Fibroblast of pulmonary artery (primary cell): Measurements from ENCODE around the gene CAMKK2.
"Not testable (repeated sequence)": the region's sequence is repeated elsewhere in the genome, so short reads cannot be mapped to it uniquely, and the experiment has no call there.

Experiments
- DNase-seq: peaks from one replicate; pipeline ENCODE4 v3.0.0-alpha.2; 2010; ENCODE audit warnings: low read depth
- H3K4me3 ChIP-seq: replicated peaks from 2 replicates; pipeline ENCODE4 v1.5.1; 2011; ENCODE audit warnings: low read depth, mild to moderate bottlenecking, control low read depth, low read length, moderate library complexity
- CTCF ChIP-seq: IDR thresholded peaks from 2 replicates; pipeline ENCODE4 v1.5.1; 2011; ENCODE audit warnings: mild to moderate bottlenecking, control low read depth, low read length, inconsistent platforms; ENCODE audit errors: missing control alignments

Gene CAMKK2

GRCh38 chr12:121283841-121284240, 12.7 kb downstream of the CAMKK2 start:
- no peak for DNase-seq
- no peak for TF ChIP-seq CTCF
- H3K4me3 ChIP-seq = no peak overlapping the region

- no peak for DNase-seq
- TF ChIP-seq CTCF = no peak
- H3K4me3 ChIP-seq = no peak overlapping the region
Observed at GRCh38 chr12:121283388-121283787, 13.1 kb downstream of the CAMKK2 start.

GRCh38 chr12:121282910-121283309, 13.6 kb downstream of the CAMKK2 start:
- H3K4me3 ChIP-seq, DNase-seq: not testable (repeated sequence)

GRCh38 chr12:121282072-121282742, 14.3 kb downstream of the CAMKK2 start:
- TF ChIP-seq CTCF = no peak
- no peak for DNase-seq
- no peak overlapping the region for H3K4me3 ChIP-seq

- not testable (repeated sequence) for DNase-seq
Observed at GRCh38 chr12:121281116-121281515, 15.4 kb downstream of the CAMKK2 start.

GRCh38 chr12:121280531-121280930, 16.0 kb downstream of the CAMKK2 start:
- not testable (repeated sequence) for H3K4me3 ChIP-seq, DNase-seq

More at GRCh38 chr12:121281116-121281515, 15.4 kb downstream of the CAMKK2 start:
- not testable (repeated sequence) for H3K4me3 ChIP-seq

- peak; percentile 57 for DNase-seq
- H3K4me3 ChIP-seq = no peak overlapping the region
- TF ChIP-seq CTCF = no peak
Observed at GRCh38 chr12:121279507-121279915, 17.0 kb downstream of the CAMKK2 start.

- DNase-seq = peak; percentile 93
- H3K4me3 ChIP-seq = no peak overlapping the region
- no peak for TF ChIP-seq CTCF
Observed at GRCh38 chr12:121279071-121279375, 17.5 kb downstream of the CAMKK2 start.
